Activated CD8-positive, alpha-beta memory T cell treated with anti-CD3 and anti-CD28 coated beads, Interleukin-2, amount 50 U/mL, for 4 hours (primary cell): ENCODE data around the gene SLC30A10.
"Not testable (repeated sequence)": the region's sequence is repeated elsewhere in the genome, so short reads cannot be mapped to it uniquely, and the experiment has no call there.

Experiments used
- DNase-seq: peaks from one replicate; pipeline ENCODE4 v3.0.0-alpha.2; 2020

SLC30A10 gene

GRCh38 chr1:219888667-219889066 is 39.7 kb downstream of the SLC30A10 start:
- DNase-seq: not testable (repeated sequence)

GRCh38 chr1:219885680-219886079 is 42.7 kb downstream of the SLC30A10 start:
- no peak for DNase-seq

GRCh38 chr1:219883400-219884332 is 44.7 kb downstream of the SLC30A10 start:
- DNase-seq: no peak

- no peak for DNase-seq
Measured at GRCh38 chr1:219882755-219883154, 45.6 kb downstream of the SLC30A10 start.

DNA sequence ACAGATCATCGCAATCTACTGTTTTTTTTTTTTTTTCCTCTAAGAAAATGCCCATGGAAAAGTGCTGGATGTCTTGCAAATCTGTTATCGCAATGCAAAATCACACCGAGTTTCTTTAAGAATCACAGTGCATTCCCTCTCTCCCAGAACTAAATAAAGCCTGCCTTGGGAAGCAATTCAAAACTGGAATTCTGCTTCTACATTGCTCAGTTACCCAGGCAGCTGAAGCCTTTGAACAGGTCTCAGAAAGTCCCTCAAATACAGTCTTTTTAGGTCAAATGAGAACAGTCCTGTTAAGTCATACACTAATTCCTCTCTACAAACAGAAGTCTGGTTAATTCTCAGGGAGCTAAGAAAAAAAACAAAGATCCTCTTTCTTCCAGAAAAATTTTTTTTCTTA is 46.3 kb downstream of the SLC30A10 start:
- DNase-seq: no peak

DNA sequence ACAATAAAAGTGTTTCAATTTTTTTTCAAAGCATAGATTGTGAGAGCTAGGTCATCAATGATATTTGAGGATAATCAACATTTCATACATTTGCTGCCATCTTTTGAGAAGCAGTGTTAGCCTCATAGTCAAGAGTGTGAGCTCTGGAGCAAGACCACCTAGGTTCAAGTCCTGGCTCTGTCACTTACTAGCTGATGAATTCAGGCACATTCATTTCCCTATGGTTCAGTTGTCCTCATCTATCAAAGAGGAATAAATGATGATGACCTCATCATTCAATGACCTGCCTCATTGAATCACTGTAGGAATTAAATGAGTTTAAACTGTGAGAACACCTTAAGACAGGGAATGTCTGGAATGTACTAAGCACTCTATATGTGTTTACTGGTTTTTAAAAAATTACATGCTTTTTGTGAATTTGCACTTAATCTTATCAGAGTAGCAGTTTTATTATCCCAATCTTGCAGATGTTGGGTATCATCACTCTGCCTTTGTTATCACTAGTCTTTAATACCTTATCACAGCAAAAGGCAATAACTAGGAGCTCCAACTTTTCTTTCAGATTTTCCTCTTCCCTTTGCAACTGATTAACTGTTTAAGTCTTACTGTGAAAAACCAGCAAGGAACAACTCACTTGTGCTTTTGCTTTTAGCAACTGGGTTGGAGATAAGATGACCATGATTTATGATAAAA is 47.4 kb downstream of the SLC30A10 start:
- DNase-seq: no peak

- no peak for DNase-seq
Measured at GRCh38 chr1:219876798-219877209, 51.6 kb downstream of the SLC30A10 start.

DNA sequence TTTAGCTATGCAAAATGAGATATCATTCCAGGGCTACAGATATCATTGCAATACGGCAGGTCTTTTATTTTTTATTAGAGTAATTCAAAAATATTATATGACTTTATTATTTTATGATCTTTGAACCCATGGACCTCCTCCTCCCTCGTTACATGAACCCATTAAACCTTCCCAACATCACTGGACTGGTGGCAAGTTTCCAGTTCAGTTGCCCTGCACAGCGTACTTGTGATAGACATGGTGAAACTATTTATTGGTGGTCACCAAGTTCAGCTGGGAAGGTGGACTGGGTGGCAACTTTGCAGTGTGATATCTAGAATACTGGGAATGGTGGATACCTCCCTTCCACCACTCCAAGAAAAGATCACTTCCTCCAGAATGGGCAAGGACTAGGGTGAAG is 52.5 kb downstream of the SLC30A10 start:
- DNase-seq: no peak

DNA sequence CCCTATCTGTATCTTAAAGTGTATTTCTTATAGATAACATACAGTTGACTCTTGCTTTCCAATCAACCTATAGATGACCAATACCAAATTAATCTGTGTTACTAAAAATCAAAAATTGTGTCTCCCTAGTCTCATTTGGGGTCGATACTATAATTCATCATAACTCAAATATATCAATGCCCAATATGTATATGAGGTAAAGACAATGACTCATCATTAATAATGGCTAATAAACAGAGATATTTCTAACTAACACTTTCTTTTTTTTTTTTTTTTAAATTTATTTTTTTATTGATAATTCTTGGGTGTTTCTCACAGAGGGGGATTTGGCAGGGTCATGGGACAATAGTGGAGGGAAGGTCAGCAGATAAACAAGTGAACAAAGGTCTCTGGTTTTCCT is 55.8 kb downstream of the SLC30A10 start:
- not testable (repeated sequence) for DNase-seq

GRCh38 chr1:219871427-219872057 is 56.8 kb downstream of the SLC30A10 start:
- DNase-seq: no peak

GRCh38 chr1:219868615-219869014 is 59.7 kb downstream of the SLC30A10 start:
- DNase-seq: not testable (repeated sequence)
